Thoracic aorta (tissue), 2 donors: ENCODE data around the gene TMED5. TPM values are rescaled to one million over a fixed set of nuclear protein-coding genes. Genes with fewer than 3 reads are reported as not detected.

ENCODE experiments used
- ATAC-seq: fragments of 150-250 bp; one replicate; pipeline ENCODE4 v1.8.0; 2017; ENCODE audit warnings: low read depth; ENCODE audit not compliant: insufficient number of reproducible peaks, low FRiP score
- DNase-seq: peaks from one replicate; pipeline ENCODE4 v3.0.0-alpha.2; 2020; ENCODE audit warnings: low spot score
- H3K27ac ChIP-seq, 2 donors: fragments of 200-600 bp; sonication (generic); 1 replicate in 1 of 2; 2 replicates in 1 of 2; pipeline ENCODE4 v1.5.1; 2016; ENCODE audit warnings: mild to moderate bottlenecking in 2 of 2, moderate library complexity in 2 of 2
- H3K27me3 ChIP-seq: fragments of 200-600 bp; sonication (generic); replicated peaks from 2 replicates; pipeline ENCODE4 v1.6.0; 2016; ENCODE audit warnings: mild to moderate bottlenecking; ENCODE audit not compliant: insufficient read depth
- H3K36me3 ChIP-seq: fragments of 200-600 bp; sonication (generic); one replicate; pipeline ENCODE4 v1.5.1; 2016
- H3K4me1 ChIP-seq, 2 donors: fragments of 200-600 bp; sonication (generic); 1 replicate in 1 of 2; 2 replicates in 1 of 2; pipeline versions ENCODE4 v1.5.1 to v1.6.0; 2016; ENCODE audit warnings: low read depth in 2 of 2, mild to moderate bottlenecking in 1 of 2; ENCODE audit not compliant: control insufficient read depth in 1 of 2
- H3K4me3 ChIP-seq: fragments of 200-600 bp; sonication (generic); 2 replicates; pipeline ENCODE4 v1.5.1; 2016; ENCODE audit warnings: mild to moderate bottlenecking
- H3K9me3 ChIP-seq: fragments of 200-600 bp; sonication (generic); 2 replicates; pipeline ENCODE4 v1.5.1; 2016
- total RNA-seq, 2 donors: library from RNA; depleted of rRNA; stranded (reverse); fragments of >200 nt; gene quantifications; one replicate each; pipeline versions ENCODE4 v1.1.0 to v1.2.3, GENCODE V29; 2016
- TF ChIP-seq, protein P1 (sequence below): fragments of 200-600 bp; sonication (generic); IDR thresholded peaks from one replicate; pipeline ENCODE4 v1.5.1; 2019; ENCODE audit warnings: antibody characterized with exemption

The TMED5 gene
- total RNA-seq, 2 donors from 2014 or later, result 45.2 to 93.3 TPM

DNA sequence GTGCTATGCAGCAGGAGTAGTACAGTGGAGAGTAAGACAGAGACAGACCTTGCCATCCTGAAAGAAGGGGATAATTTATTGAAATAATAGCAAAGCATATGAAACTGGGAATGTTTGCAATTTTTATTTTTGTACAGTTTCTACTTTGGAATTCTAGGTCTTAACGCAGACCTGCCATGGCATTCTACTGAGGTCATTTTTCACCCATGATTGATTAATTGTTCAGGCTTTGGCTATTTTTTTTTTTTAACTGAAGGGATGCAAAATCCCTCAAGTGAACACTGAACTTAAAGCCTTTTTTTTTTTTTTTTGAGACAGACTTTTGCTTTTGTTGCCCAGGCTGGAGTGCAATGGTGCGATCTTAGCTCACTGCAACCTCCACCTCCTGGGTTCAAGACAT, 74.0 kb downstream of the TMED5 start:
- H3K27ac ChIP-seq, result no peak overlapping the region
- TF ChIP-seq, protein P1, sequence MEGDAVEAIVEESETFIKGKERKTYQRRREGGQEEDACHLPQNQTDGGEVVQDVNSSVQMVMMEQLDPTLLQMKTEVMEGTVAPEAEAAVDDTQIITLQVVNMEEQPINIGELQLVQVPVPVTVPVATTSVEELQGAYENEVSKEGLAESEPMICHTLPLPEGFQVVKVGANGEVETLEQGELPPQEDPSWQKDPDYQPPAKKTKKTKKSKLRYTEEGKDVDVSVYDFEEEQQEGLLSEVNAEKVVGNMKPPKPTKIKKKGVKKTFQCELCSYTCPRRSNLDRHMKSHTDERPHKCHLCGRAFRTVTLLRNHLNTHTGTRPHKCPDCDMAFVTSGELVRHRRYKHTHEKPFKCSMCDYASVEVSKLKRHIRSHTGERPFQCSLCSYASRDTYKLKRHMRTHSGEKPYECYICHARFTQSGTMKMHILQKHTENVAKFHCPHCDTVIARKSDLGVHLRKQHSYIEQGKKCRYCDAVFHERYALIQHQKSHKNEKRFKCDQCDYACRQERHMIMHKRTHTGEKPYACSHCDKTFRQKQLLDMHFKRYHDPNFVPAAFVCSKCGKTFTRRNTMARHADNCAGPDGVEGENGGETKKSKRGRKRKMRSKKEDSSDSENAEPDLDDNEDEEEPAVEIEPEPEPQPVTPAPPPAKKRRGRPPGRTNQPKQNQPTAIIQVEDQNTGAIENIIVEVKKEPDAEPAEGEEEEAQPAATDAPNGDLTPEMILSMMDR, result no peak

DNA sequence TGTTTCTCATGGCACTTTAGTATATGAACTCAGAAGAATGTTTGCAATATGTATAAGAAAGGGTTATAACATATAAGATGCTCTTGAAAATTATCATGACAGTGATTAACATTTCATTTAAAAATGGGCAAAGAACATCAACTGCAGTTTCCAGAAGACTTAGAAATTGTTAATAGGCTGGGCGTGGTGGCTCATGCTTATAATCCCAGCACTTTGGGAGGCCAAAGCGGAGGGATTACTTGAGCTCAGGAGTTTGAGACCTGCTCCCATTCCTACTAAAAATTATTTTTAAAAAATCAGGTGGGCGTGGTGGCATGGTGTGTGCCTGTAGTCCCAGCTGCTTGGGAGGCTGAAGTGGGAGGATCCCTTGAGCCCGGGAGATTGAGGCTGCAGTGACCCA, 78.1 kb downstream of the TMED5 start:
- H3K27ac ChIP-seq, result no peak overlapping the region

More for the DNA sequence above, 74.0 kb downstream of the TMED5 start:
- Histone ChIP-seq H3K4me3 (no peak overlapping the region), H3K36me3 (no peaks in the 10 kb centered on the region), H3K9me3 (no peaks in the 10 kb centered on the region), H3K4me1 (peaks cover 6 to 8% of the 10 kb centered on the region in 2 donors), H3K27me3 (no peaks in the 10 kb centered on the region)
- ATAC-seq (no peak), DNase-seq (no peak)

More for the DNA sequence above, 78.1 kb downstream of the TMED5 start:
- ATAC-seq (no peak), DNase-seq (no peak)
- H3K4me3 ChIP-seq, result no peak overlapping the region
- TF ChIP-seq, protein P1, result no peak
- no peaks in the 10 kb centered on the region for H3K27me3 ChIP-seq
- H3K4me1 ChIP-seq, result no peaks in the 10 kb centered on the region
- H3K9me3 ChIP-seq, result no peaks in the 10 kb centered on the region
- H3K36me3 ChIP-seq, result no peaks in the 10 kb centered on the region

Other genes starting within 250 kb of the TMED5 start
- 10 to 100 TPM; 10.8 to 18.3 TPM for gene DIPK1A, start 219.0 kb downstream of the TMED5 start, total RNA-seq
- gene MTF2, start 101.1 kb downstream of the TMED5 start, total RNA-seq, result 10 to 100 TPM; 23.2 to 27.8 TPM
- 1 to 10 TPM; 1.9 to 4.0 TPM for gene CCDC18, start 311 bp upstream of the TMED5 start, total RNA-seq
- 10 to 100 TPM; 13.8 to 33.2 TPM for gene DR1, start 165.5 kb upstream of the TMED5 start, total RNA-seq